Neural cell (in vitro differentiated cells): ENCODE data around the gene SCRN2.

Experiments
- EP300 ChIP-seq: fragments of 450-650 bp; conservative IDR thresholded peaks from 2 replicates; pipeline ENCODE4 v1.6.1; 2014; ENCODE audit warnings: antibody characterized with exemption, mild to moderate bottlenecking, moderate library complexity; ENCODE audit not compliant: poor library complexity, severe bottlenecking
- EZH2 ChIP-seq: fragments of 200-600, 300-800 bp; shearing (Covaris generic), sonication (generic); IDR thresholded peaks from 2 replicates; pipeline ENCODE4 v1.6.1; 2014; ENCODE audit warnings: antibody characterized with exemption, low read length, borderline replicate concordance, mild to moderate bottlenecking; ENCODE audit not compliant: insufficient read depth, poor library complexity, severe bottlenecking
- SMC3 ChIP-seq: fragments of 450-650 bp; conservative IDR thresholded peaks from 2 replicates; pipeline ENCODE4 v1.6.1; 2014; ENCODE audit warnings: antibody characterized with exemption, mild to moderate bottlenecking, moderate library complexity; ENCODE audit not compliant: poor library complexity
- TAF1 ChIP-seq: IDR thresholded peaks from 2 replicates; pipeline ENCODE4 v1.6.1; 2012; ENCODE audit warnings: low read depth
- TF ChIP-seq, protein P1 (sequence below): fragments of 450-650 bp; IDR thresholded peaks from 2 replicates; pipeline ENCODE4 v1.5.1; 2014; ENCODE audit warnings: antibody characterized with exemption, mild to moderate bottlenecking, moderate library complexity; ENCODE audit not compliant: poor library complexity, severe bottlenecking

DNA sequence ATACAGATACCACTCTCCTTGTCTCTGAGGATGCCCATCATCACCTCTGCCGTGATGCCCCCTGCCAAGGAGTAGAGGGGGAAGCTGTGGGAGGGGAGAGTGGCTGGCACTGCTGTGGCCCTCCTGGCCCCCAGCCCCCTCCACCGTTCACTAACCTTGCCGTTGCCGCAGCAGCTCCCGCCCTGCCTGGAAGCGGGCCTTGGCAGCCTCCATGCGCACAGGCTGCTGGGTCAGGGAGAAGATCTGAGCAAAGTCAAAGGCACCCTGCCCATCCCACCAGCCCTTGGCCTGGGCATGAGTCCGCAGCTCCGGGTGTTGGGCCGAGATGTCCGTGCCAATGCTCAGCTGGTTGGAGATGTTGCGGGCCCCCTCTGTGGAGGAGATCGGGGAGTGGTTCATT lies 2.4 kb downstream of the SCRN2 start:
- TF ChIP-seq EP300 (no peak), SMC3 (no peak), EZH2 (no peak), TAF1 (no peak)
- TF ChIP-seq, protein P1, sequence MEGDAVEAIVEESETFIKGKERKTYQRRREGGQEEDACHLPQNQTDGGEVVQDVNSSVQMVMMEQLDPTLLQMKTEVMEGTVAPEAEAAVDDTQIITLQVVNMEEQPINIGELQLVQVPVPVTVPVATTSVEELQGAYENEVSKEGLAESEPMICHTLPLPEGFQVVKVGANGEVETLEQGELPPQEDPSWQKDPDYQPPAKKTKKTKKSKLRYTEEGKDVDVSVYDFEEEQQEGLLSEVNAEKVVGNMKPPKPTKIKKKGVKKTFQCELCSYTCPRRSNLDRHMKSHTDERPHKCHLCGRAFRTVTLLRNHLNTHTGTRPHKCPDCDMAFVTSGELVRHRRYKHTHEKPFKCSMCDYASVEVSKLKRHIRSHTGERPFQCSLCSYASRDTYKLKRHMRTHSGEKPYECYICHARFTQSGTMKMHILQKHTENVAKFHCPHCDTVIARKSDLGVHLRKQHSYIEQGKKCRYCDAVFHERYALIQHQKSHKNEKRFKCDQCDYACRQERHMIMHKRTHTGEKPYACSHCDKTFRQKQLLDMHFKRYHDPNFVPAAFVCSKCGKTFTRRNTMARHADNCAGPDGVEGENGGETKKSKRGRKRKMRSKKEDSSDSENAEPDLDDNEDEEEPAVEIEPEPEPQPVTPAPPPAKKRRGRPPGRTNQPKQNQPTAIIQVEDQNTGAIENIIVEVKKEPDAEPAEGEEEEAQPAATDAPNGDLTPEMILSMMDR = no peak
